SK-N-MC (cell line): ENCODE results near the gene WNK1.
A peak's percentile ranks its signal among the peaks of the same experiment; 100 is the strongest.
"Not testable (repeated sequence)": the region's sequence is repeated elsewhere in the genome, so short reads cannot be mapped to it uniquely, and the experiment has no call there.

Source experiments
- DNase-seq: peaks from one replicate; pipeline ENCODE4 v3.0.0-alpha.2; 2011; ENCODE audit warnings: low read depth, low spot score
- H3K27ac ChIP-seq: fragments of 200-600 bp; sonication (generic); 2 replicates; pipeline ENCODE4 v1.5.1; 2016; ENCODE audit warnings: mixed run types
- H3K36me3 ChIP-seq: fragments of 200-600 bp; sonication (generic); 2 replicates; pipeline ENCODE4 v1.6.1; 2017; ENCODE audit warnings: antibody characterized with exemption, low read length, mixed read lengths; ENCODE audit not compliant: insufficient read depth
- H3K4me3 ChIP-seq: fragments of 200-600 bp; sonication (generic); 2 replicates; pipeline ENCODE4 v1.5.1; 2016
- H3K9ac ChIP-seq: fragments of 200-600 bp; sonication (generic); 2 replicates; pipeline ENCODE4 v1.8.0; 2017; ENCODE audit warnings: mixed run types, mixed read lengths; ENCODE audit not compliant: insufficient read length
- H3K9me3 ChIP-seq: fragments of 200-600 bp; sonication (generic); 2 replicates; pipeline ENCODE4 v1.6.1; 2017; ENCODE audit warnings: low read depth, mild to moderate bottlenecking, antibody characterized with exemption, low read length, moderate library complexity, mixed read lengths
- EZH2 ChIP-seq: fragments of 200-600 bp; sonication (generic); IDR thresholded peaks from one replicate; pipeline ENCODE4 v1.6.1; 2017; ENCODE audit warnings: antibody characterized with exemption
- FOXP2 ChIP-seq: optimal IDR thresholded peaks from 2 replicates; pipeline ENCODE3; 2011; ENCODE audit warnings: mild to moderate bottlenecking, moderate library complexity; ENCODE audit not compliant: insufficient read depth; ENCODE audit errors: extremely low read length, control extremely low read depth
- POLR2AphosphoS5 ChIP-seq: IDR thresholded peaks from 2 replicates; pipeline ENCODE4 v1.6.1; 2012; ENCODE audit warnings: mild to moderate bottlenecking, low read depth, low read length, borderline replicate concordance

Gene WNK1

GRCh38 chr12:772056-772697, 19.8 kb downstream of the WNK1 start:
- DNase-seq = no peak
- Histone ChIP-seq H3K9ac (no peak overlapping the region), H3K9me3 (no peaks in the 10 kb centered on the region), H3K27ac (no peak overlapping the region), H3K36me3 (no peaks in the 10 kb centered on the region), H3K4me3 (no peak overlapping the region)
- TF ChIP-seq FOXP2 (no peak), EZH2 (no peak), POLR2AphosphoS5 (no peak)

- H3K9ac ChIP-seq = no peak overlapping the region
- TF ChIP-seq POLR2AphosphoS5 = no peak
- TF ChIP-seq FOXP2 = no peak
- no peak for TF ChIP-seq EZH2
- DNase-seq = no peak
- no peak overlapping the region for H3K27ac ChIP-seq
- H3K36me3 ChIP-seq = no peaks in the 10 kb centered on the region
- H3K9me3 ChIP-seq = no peaks in the 10 kb centered on the region
- H3K4me3 ChIP-seq = no peak overlapping the region
These were observed 21.8 kb downstream of the WNK1 start for GRCh38 chr12:774051-774614.

GRCh38 chr12:775973-776771, 23.8 kb downstream of the WNK1 start:
- not testable (repeated sequence) for H3K9ac ChIP-seq, H3K27ac ChIP-seq, H3K4me3 ChIP-seq, H3K9me3 ChIP-seq, H3K36me3 ChIP-seq, DNase-seq

GRCh38 chr12:776772-777373, 24.5 kb downstream of the WNK1 start:
- H3K4me3 ChIP-seq, H3K9ac ChIP-seq, DNase-seq, H3K27ac ChIP-seq, H3K36me3 ChIP-seq, H3K9me3 ChIP-seq: not testable (repeated sequence)

DNA sequence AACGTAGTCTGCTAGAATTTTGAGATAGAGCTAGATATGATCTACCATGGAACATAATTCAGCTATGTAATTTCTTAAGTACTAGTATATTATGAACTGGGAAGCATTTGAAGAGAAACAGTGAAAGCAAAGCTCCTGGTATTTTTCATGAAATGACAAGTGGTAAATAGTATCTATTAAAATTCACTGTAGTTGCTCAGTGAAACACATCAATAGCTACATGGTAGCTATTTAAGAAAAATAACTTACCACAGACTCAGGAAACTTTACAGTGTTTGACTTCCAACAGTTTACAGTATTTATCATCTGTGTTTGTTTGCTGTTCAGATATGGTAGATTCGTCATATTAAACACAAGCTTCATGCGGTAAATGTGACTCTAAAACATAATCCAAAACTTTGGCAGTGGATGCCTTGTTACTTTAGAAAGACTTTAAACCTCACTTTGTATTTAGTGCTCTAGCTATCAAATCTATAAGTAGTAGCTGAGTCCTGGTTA, 25.2 kb downstream of the WNK1 start:
- H3K9me3 ChIP-seq = no peaks in the 10 kb centered on the region
- H3K9ac ChIP-seq = no peak overlapping the region
- H3K36me3 ChIP-seq = no peaks in the 10 kb centered on the region
- TF ChIP-seq POLR2AphosphoS5 = no peak
- no peak for TF ChIP-seq EZH2
- TF ChIP-seq FOXP2 = no peak
- DNase-seq = no peak
- no peak overlapping the region for H3K4me3 ChIP-seq
- H3K27ac ChIP-seq = no peak overlapping the region

GRCh38 chr12:778615-779014, 26.2 kb downstream of the WNK1 start:
- H3K9me3 ChIP-seq = no peaks in the 10 kb centered on the region
- no peak overlapping the region for H3K27ac ChIP-seq
- no peaks in the 10 kb centered on the region for H3K36me3 ChIP-seq
- H3K9ac ChIP-seq = no peak overlapping the region
- no peak for TF ChIP-seq POLR2AphosphoS5
- no peak for TF ChIP-seq EZH2
- no peak for TF ChIP-seq FOXP2
- H3K4me3 ChIP-seq = no peak overlapping the region
- DNase-seq = no peak

- H3K27ac ChIP-seq = peak overlapping the region; percentile 4; the same call in 1 of the 2 replicates
- peak; percentile 39 for DNase-seq
- H3K4me3 ChIP-seq = 0 out of 2 replicates have a peak overlapping the region, but pooled peaks have one; percentile 2
- no peak overlapping the region for H3K9ac ChIP-seq
- TF ChIP-seq EZH2 (no peak), POLR2AphosphoS5 (no peak), FOXP2 (no peak)
- H3K9me3 ChIP-seq = no peaks in the 10 kb centered on the region
- H3K36me3 ChIP-seq = no peaks in the 10 kb centered on the region
These were observed 27.7 kb downstream of the WNK1 start for GRCh38 chr12:779745-780734.
